ENCODE results near the gene C9orf152.
"Not testable (repeated sequence)": the region's sequence is repeated elsewhere in the genome, so short reads cannot be mapped to it uniquely, and the experiment has no call there.

The C9orf152 gene

DNA sequence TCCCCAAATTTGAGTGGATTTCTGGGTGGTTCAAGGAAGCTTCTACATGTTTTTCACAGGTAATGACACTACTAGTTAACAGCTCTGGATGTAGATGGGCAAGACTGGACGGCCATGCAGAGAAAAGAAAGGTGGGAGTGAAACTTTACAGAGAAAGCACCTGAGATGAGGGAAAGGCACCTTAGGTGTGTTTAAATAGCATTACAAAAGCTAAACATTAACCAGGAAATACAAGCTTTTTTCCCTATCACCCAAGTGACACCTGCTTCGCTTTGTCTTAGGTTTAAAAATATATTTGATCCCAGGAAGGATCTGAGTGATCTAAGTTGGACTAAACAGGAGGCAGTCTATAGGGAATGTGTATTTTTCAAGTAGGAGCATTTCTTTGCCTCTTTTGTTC, 8.3 kb downstream of the C9orf152 start:
- TF ChIP-seq POLR2A (IDR thresholded peaks at IDR 0.05; ENCODE audit: low read depth, low read length) = no peak
- DNase-seq (ENCODE audit: insufficient read length, low spot score) (no peak), FAIRE-seq (no peak)

DNA sequence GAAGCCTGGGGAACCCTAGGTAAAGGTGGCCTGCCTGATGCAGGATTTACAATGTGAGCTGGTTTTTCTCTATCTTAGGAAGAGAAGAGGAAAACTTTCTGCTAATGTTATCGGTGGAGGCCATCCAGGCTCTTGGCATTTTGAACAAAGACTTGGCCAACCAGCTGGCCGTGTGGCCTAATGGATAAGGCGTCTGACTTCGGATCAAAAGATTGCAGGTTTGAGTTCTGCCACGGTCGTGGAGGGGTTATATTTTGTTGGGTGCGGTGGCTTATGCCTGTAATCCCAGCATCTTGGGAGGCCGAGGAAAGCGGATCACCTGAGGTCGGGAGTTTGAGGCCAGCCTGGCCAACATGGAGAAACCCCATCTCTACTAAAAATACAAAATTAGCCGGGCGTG, 9.6 kb downstream of the C9orf152 start:
- no peak for TF ChIP-seq POLR2A (IDR thresholded peaks at IDR 0.05; ENCODE audit: low read depth, low read length)
- DNase-seq (ENCODE audit: insufficient read length, low spot score) (no peak), FAIRE-seq (no peak)

DNA sequence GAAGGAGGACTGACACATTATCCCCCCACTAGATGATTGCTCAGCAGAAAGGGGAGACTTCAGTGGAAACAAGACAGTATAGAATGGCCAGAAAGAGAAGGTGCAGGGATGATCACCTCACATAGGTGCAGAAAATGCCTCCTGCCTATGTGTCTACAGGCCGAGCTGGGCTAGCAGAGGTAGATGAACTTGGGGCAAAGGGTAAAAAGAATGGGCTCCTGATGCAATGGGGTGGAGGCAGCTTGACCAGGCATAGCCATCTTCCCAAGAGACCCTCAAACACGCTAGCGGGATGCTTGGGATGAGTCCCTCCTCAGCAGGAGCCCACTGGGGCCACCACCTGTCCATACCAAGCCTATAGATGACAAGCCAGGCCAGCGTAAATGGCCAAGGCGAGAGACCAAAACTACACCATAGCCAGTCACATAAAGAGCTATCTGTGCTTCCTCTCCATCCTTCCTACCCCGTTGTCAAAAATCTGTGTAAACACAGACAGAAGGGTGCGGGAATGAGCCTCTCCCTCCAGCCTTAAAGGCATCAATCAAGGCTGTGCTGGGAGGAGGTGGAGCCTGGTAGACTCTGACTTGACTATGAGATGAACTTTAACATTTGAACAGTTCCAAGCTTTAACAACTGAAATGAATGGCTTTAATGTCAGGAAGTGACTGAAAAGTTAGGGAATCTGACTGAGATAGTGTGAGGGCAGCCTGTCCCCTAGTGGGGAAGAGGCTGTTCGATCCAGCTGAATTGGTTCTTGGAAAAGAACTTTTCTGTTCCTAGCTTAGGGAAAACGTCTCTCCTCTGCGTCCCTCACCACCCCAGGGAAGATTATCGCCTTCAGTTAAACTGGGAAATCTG, 10.4 kb downstream of the C9orf152 start:
- FAIRE-seq (no peak), DNase-seq (ENCODE audit: insufficient read length, low spot score) (no peak)
- no peak for TF ChIP-seq POLR2A (IDR thresholded peaks at IDR 0.05; ENCODE audit: low read depth, low read length)

DNA sequence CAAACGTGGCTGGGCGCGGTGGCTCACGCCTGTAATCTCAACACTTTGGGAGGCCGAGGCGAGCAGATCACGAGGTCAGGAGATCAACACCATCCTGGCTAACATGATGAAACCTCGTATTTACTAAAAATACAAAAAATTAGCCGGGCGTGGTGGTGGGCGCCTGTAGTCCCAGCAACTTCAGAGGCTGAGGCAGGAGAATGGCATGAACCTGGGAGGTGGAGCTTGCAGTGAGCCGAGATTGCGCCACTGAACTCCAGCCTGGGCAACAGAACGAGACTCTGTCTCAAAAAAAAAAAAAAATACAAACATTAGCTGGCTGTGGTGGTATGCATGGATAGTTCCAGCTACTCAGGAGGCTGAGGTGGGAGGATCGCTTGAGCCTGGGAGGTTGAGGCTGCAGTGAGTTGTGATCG, 11.9 kb downstream of the C9orf152 start:
- DNase-seq (ENCODE audit: insufficient read length, low spot score); FAIRE-seq: not testable (repeated sequence)

- no peak for TF ChIP-seq POLR2A (IDR thresholded peaks at IDR 0.05; ENCODE audit: low read depth, low read length)
- DNase-seq (ENCODE audit: insufficient read length, low spot score) = no peak
- no peak for FAIRE-seq
Observed at GRCh38 chr9:110192531-110193261, 15.3 kb downstream of the C9orf152 start.

GRCh38 chr9:110191615-110192014, 16.3 kb downstream of the C9orf152 start:
- no peak for FAIRE-seq
- DNase-seq (ENCODE audit: insufficient read length, low spot score) = no peak

GRCh38 chr9:110189559-110190320, 18.2 kb downstream of the C9orf152 start:
- DNase-seq (ENCODE audit: insufficient read length, low spot score) = no peak
- FAIRE-seq = no peak
- TF ChIP-seq POLR2A (IDR thresholded peaks at IDR 0.05; ENCODE audit: low read depth, low read length) = no peak

More at GRCh38 chr9:110191615-110192014, 16.3 kb downstream of the C9orf152 start:
- TF ChIP-seq POLR2A (IDR thresholded peaks at IDR 0.05; ENCODE audit: low read depth, low read length) = no peak

DNA sequence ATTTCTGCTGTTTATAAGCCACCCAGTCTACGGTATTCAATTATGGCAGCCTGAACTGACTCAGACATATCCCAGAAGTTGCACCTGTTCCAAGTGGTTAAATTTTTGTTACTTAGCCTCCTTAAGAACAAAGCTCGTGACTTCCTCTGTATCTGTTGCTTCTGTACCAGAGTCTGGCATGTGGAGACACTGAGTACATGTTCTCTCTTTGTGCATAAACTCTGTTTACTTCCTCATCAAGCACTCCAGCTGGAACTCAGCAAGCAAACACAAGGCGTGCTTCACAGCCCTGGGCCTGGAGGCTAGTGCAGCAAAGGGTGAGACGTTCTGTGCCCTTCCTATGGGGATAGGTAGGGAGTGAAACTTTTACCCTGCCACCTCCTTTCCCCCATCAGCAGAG, 19.0 kb downstream of the C9orf152 start:
- no peak for DNase-seq (ENCODE audit: insufficient read length, low spot score)
- TF ChIP-seq POLR2A (IDR thresholded peaks at IDR 0.05; ENCODE audit: low read depth, low read length) = no peak
- no peak for FAIRE-seq

GRCh38 chr9:110188101-110188500, 19.9 kb downstream of the C9orf152 start:
- FAIRE-seq = no peak
- TF ChIP-seq POLR2A (IDR thresholded peaks at IDR 0.05; ENCODE audit: low read depth, low read length) = no peak
- DNase-seq (ENCODE audit: insufficient read length, low spot score) = no peak

- no peak for TF ChIP-seq POLR2A (IDR thresholded peaks at IDR 0.05; ENCODE audit: low read depth, low read length)
- no peak for DNase-seq (ENCODE audit: insufficient read length, low spot score)
- no peak for FAIRE-seq
Observed at GRCh38 chr9:110187126-110187525, 20.8 kb downstream of the C9orf152 start.

DNA sequence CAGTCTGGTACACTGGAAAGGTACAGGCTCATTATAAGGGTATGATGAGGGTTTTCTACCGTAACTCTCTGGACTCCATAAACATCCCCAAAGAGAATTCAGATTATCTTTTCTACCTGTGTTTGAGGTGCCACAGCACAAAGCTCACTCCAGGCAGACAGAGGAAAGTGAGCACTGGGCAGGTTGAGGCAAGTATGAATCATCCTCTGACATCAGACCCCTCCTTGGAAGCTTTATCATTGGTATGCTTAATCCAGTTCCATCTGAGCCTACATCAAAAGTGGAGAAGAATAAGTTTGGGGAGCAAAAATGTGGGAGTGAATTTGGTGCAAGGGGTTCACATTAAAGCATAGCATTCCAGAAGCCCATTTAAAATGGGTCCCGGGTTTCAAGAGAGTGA, 21.7 kb downstream of the C9orf152 start:
- FAIRE-seq (no peak), DNase-seq (ENCODE audit: insufficient read length, low spot score) (no peak)
- TF ChIP-seq POLR2A (IDR thresholded peaks at IDR 0.05; ENCODE audit: low read depth, low read length) = no peak

DNA sequence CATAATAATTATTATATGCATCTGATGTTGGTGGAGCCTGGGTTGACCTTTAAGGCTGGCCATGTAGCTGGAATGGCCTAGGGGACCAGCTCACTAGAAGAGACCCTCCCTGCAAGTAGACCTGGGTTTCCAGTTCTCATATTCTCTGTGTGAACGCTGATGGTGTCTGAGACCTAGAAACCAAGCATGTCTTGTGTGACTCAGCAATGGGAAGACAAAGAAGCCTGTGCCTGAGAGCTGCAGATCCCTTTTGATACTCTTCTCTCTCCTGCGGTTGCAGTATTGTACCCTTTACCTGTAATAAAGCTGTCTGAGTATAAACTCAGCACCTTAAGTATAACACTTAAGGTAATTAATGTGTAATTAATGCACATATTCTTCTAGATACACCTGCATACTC, 22.2 kb downstream of the C9orf152 start:
- FAIRE-seq = no peak
- DNase-seq (ENCODE audit: insufficient read length, low spot score) = no peak

DNA sequence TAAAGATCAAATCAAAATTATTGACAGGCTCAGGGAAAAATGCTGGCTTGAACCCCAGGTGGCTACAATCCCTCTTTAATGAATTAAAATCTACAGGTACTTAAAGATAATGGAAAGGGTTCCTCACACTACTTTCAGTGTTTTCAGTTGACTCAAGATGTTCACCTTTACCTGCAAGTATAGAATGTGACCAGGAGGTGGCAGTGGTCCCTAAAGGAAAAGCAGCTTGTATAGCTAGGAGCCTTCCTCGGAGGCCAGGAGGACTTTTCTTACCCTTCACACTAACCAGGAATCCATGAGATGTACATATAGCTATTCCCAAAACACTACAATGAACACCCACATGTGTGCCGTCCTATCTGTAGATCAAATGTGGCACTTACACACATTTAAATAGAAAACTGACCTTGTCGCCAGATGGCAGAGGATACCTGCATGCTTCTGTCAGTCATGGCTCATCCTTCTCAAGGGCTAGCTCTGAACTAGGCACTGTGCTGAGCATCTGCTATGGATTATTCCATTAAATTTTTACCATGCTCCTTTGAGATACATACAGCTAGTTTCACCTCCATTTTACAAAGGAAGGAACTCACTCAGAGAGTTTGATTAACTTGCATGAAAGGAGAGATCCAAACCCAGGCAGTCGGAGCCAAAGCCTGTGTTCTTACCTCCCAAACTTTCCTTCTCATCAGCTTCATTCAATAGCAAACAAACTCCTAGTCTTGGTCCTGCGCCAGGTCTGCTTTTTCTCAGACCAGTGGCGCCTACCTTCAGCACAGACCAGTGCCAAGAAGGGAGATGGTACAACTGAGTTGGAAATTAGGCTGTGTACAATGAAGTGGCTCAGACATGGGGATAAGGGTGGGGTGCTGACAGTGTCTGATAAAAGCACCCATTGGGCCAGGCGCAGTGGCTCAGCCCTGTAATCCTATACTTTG, 24.5 kb downstream of the C9orf152 start:
- no peak for TF ChIP-seq POLR2A (IDR thresholded peaks at IDR 0.05; ENCODE audit: low read depth, low read length)
- peak; percentile 84 for FAIRE-seq
- peak; percentile 74 for DNase-seq (ENCODE audit: insufficient read length, low spot score)

More for the DNA sequence above, 22.2 kb downstream of the C9orf152 start:
- TF ChIP-seq POLR2A (IDR thresholded peaks at IDR 0.05; ENCODE audit: low read depth, low read length) = no peak

Data from H54 (cell line).